VCaP (cell line): Measurements from ENCODE around the gene KAZN.

Source experiments
- H3K27ac ChIP-seq: fragments of 450-650 bp; 2 replicates; pipeline ENCODE4 v1.5.1; 2017
- CTCF ChIP-seq: fragments of 450-650 bp; conservative IDR thresholded peaks from 2 replicates; pipeline ENCODE4 v1.5.1; 2017; ENCODE audit warnings: mild to moderate bottlenecking, moderate library complexity

The KAZN gene

GRCh38 chr1:14791654-14792053, 193.2 kb downstream of the KAZN start:
- no peak overlapping the region for H3K27ac ChIP-seq
- TF ChIP-seq CTCF = no peak

- no peak for TF ChIP-seq CTCF
Measured at GRCh38 chr1:14794136-14794768, 195.8 kb downstream of the KAZN start.

GRCh38 chr1:14794906-14795305, 196.4 kb downstream of the KAZN start:
- no peak for TF ChIP-seq CTCF
- no peak overlapping the region for H3K27ac ChIP-seq

More at GRCh38 chr1:14794136-14794768, 195.8 kb downstream of the KAZN start:
- H3K27ac ChIP-seq = no peak overlapping the region

GRCh38 chr1:14795589-14795988, 197.1 kb downstream of the KAZN start:
- TF ChIP-seq CTCF = no peak
- H3K27ac ChIP-seq = no peak overlapping the region

- no peak for TF ChIP-seq CTCF
- no peak overlapping the region for H3K27ac ChIP-seq
Measured at GRCh38 chr1:14800014-14800413, 201.5 kb downstream of the KAZN start.

GRCh38 chr1:14800500-14801076, 202.1 kb downstream of the KAZN start:
- TF ChIP-seq CTCF = no peak
- H3K27ac ChIP-seq = no peak overlapping the region

GRCh38 chr1:14803002-14803789, 204.7 kb downstream of the KAZN start:
- TF ChIP-seq CTCF = no peak
- H3K27ac ChIP-seq = no peak overlapping the region
